GM21390 (cell line): ENCODE measurements around the gene GIN1.
"Not testable (repeated sequence)": the region's sequence is repeated elsewhere in the genome, so short reads cannot be mapped to it uniquely, and the experiment has no call there.

ENCODE experiments used
- ATAC-seq: cut with Tn5 transposase; IDR thresholded peaks from one replicate; pipeline ENCODE4 v1.9.1; 2021; ENCODE audit not compliant: unreplicated experiment

GIN1 gene

GRCh38 chr5:103119765-103120606 is at the start of gene GIN1, which contains the start of gene PPIP5K2:
Gene GIN1, minus strand, starts transcription at chr5:103120138. Its CDS starts 11,431 bp downstream, at chr5:103108707.
Gene PPIP5K2, plus strand, starts transcription at chr5:103120301. Its CDS starts 9,289 bp downstream, at chr5:103129590.
- peak; percentile 92 for ATAC-seq

- ATAC-seq: no peak
Measured at GRCh38 chr5:103166706-103167105, 46.8 kb upstream of the GIN1 start.

GRCh38 chr5:103151156-103151555 is 31.2 kb upstream of the GIN1 start:
- ATAC-seq: no peak

GRCh38 chr5:103148213-103148612 is 28.3 kb upstream of the GIN1 start:
- no peak for ATAC-seq

GRCh38 chr5:103145196-103145595 is 25.3 kb upstream of the GIN1 start:
- ATAC-seq: no peak

- ATAC-seq: not testable (repeated sequence)
Measured at GRCh38 chr5:103142132-103142531, 22.2 kb upstream of the GIN1 start.

GRCh38 chr5:103139264-103139865 is 19.4 kb upstream of the GIN1 start:
- peak; percentile 97 for ATAC-seq

GRCh38 chr5:103138202-103138690 is 18.3 kb upstream of the GIN1 start:
- ATAC-seq: no peak

- ATAC-seq: no peak
Measured at GRCh38 chr5:103135461-103135860, 15.5 kb upstream of the GIN1 start.

- no peak for ATAC-seq
Measured at GRCh38 chr5:103133231-103133630, 13.3 kb upstream of the GIN1 start.

- no peak for ATAC-seq
Measured at GRCh38 chr5:103132684-103133083, 12.7 kb upstream of the GIN1 start.

- no peak for ATAC-seq
Measured at GRCh38 chr5:103128202-103128601, 8.3 kb upstream of the GIN1 start.

- no peak for ATAC-seq
Measured at GRCh38 chr5:103127292-103127817, 7.4 kb upstream of the GIN1 start.

GRCh38 chr5:103126557-103126956 is 6.6 kb upstream of the GIN1 start:
- no peak for ATAC-seq

- ATAC-seq: no peak
Measured at GRCh38 chr5:103122242-103122641, 2.3 kb upstream of the GIN1 start.

- ATAC-seq: no peak
Measured at GRCh38 chr5:103120607-103121200, 766 bp upstream of the GIN1 start.

- ATAC-seq: no peak
Measured at GRCh38 chr5:103119070-103119764, 721 bp downstream of the GIN1 start.

- no peak for ATAC-seq
Measured at GRCh38 chr5:103117471-103117991, 2.4 kb downstream of the GIN1 start.

GRCh38 chr5:103114440-103114839 is 5.5 kb downstream of the GIN1 start:
- no peak for ATAC-seq

- no peak for ATAC-seq
Measured at GRCh38 chr5:103112910-103113309, 7.0 kb downstream of the GIN1 start.

GRCh38 chr5:103111468-103111867 is 8.5 kb downstream of the GIN1 start:
- ATAC-seq: no peak
